ENCODE measurements around the gene KDM2B.

KDM2B gene

DNA sequence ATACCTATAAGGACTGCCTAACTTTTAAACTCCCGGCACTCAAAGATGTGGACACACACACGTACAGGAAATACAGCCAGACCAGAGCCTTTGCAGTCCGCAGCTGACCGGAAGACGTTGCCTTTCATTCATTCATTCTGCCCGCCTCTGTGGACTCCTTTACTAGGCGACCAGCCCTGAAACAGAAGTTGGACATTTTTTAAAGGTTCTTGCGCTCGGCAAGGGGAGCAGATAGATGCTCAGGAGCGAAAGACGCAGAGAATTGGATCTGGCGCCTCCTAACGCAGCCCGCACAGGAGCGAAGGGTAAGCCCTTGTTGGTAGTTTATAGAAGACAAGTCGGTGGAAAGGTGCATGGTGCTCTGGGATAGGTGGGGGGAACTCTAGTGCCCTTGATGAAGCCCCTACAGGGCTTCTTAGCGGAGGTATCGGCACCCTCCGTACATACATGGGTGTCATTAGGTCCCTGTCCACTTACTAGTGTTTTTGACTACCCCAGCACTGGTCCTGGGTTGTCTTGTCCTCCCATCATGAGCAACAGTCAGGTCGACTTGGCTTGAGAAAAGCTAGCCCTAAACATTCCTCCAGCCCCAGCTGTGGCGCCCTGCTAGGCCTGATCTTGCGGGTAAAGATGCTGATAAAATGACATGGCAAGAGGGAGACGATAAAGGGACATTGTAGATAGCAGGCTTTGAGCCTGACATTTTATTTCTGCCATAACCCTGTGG lies at the start of gene KDM2B:
Gene KDM2B (minus strand): TSS at position 65 of the 727 bp plus-strand sequence. CDS start 112 bp downstream, outside the sequence.
- H3K4me3 ChIP-seq (ENCODE audit: low read depth, low read length) = peak within 1 kb of the TSS; percentile 38
- in situ Hi-C loops (cut with HindIII; ENCODE audit: low sequenced_read_pairs) = no loop called here
- TF ChIP-seq, protein P1, sequence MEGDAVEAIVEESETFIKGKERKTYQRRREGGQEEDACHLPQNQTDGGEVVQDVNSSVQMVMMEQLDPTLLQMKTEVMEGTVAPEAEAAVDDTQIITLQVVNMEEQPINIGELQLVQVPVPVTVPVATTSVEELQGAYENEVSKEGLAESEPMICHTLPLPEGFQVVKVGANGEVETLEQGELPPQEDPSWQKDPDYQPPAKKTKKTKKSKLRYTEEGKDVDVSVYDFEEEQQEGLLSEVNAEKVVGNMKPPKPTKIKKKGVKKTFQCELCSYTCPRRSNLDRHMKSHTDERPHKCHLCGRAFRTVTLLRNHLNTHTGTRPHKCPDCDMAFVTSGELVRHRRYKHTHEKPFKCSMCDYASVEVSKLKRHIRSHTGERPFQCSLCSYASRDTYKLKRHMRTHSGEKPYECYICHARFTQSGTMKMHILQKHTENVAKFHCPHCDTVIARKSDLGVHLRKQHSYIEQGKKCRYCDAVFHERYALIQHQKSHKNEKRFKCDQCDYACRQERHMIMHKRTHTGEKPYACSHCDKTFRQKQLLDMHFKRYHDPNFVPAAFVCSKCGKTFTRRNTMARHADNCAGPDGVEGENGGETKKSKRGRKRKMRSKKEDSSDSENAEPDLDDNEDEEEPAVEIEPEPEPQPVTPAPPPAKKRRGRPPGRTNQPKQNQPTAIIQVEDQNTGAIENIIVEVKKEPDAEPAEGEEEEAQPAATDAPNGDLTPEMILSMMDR (IDR thresholded peaks at IDR 0.05; ENCODE audit: low read depth, low read length, missing control alignments) = no peak
- no peak for DNase-seq (ENCODE audit: low read depth)

DNA sequence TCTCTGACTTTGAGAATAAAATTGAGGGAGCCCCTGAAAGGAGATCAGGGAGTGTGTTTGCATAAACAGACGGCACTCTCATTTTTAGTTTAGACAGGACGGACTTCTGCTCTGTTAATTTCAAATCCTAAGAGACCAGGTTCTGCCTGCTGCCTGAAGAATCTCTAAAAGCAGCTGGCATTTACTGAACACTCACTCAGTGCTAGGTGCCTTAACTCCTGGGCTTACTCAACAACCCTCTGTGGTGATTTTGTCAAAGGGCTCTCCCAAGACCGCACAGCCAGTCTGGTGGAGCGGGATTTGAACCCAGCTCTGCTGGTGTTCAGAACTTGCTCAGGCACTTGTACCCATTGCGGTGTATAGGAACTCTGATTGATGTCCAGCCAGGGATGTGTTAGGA lies 47.7 kb upstream of the KDM2B start:
- H3K4me3 ChIP-seq (ENCODE audit: low read depth, low read length) = no peak overlapping the region
- TF ChIP-seq, protein P1 (IDR thresholded peaks at IDR 0.05; ENCODE audit: low read depth, low read length, missing control alignments) = no peak
- DNase-seq (ENCODE audit: low read depth) = no peak

DNA sequence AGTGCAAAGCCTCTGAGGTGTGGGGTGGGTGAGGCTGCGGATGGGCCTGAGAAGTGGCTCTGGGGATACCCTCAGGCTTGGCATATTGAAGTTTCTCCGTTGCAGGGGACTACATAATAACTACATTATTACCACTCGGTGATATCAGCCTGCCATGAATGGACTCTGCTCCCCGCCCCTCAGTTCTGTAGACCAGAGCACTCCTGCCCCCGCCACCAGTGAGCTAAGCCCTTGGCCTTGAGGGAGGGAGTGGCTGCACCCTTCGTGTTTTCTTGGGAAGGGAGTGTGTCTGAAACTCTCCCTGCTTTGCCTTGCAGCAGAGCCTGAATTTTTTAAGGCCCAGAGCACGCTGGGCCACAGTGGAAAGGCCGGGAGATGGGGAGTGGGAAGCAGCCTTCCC lies 47.2 kb upstream of the KDM2B start:
- TF ChIP-seq, protein P1 (IDR thresholded peaks at IDR 0.05; ENCODE audit: low read depth, low read length, missing control alignments) = no peak
- in situ Hi-C loops (cut with HindIII; ENCODE audit: low sequenced_read_pairs) = no loop called here
- no peak for DNase-seq (ENCODE audit: low read depth)
- peak overlapping the region; percentile 61 for H3K4me3 ChIP-seq (ENCODE audit: low read depth, low read length)

More for the DNA sequence above, 47.7 kb upstream of the KDM2B start:
- in situ Hi-C loops (cut with HindIII; ENCODE audit: low sequenced_read_pairs) = no loop called here

DNA sequence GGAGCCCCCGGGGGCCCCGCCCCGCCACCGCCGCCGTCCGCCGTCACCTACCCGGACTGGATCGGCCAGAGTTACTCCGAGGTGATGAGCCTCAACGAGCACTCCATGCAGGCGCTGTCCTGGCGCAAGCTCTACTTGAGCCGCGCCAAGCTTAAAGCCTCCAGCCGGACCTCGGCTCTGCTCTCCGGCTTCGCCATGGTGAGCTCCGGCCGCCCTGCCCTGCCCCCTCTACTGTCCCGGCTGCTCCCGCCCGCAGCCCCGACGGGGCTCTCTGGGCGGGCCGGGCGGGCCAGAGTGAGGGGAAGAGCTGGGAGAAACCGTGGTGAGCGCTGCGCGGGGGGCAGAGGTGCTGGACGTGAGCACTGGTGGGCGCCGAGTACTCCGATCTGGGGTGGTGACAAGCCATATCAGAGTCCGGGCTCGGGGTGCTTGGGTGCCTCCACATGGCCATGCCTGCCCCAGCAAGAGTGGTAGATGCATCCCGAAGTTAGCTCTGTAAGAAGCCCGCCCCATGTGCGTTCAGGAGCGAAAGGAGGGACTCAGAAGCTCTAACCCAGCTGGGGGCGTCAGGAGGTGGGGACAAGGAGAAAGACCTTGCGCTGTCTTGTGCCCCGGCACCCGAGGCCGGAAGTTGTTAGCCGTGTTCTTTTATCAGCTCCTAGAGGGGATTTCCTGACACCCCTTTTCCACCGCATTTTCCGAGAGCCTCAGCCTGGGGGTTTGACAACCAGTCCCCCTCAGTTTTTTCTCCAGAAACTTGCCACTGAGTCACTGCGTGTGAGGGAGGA lies 46.2 kb upstream of the KDM2B start:
- TF ChIP-seq, protein P1 (IDR thresholded peaks at IDR 0.05; ENCODE audit: low read depth, low read length, missing control alignments) = peak; percentile 28
- in situ Hi-C loops (cut with HindIII; ENCODE audit: low sequenced_read_pairs) = no loop called here
- DNase-seq (ENCODE audit: low read depth) = peak; percentile 28
- H3K4me3 ChIP-seq (ENCODE audit: low read depth, low read length) = peak overlapping the region; percentile 61

DNA sequence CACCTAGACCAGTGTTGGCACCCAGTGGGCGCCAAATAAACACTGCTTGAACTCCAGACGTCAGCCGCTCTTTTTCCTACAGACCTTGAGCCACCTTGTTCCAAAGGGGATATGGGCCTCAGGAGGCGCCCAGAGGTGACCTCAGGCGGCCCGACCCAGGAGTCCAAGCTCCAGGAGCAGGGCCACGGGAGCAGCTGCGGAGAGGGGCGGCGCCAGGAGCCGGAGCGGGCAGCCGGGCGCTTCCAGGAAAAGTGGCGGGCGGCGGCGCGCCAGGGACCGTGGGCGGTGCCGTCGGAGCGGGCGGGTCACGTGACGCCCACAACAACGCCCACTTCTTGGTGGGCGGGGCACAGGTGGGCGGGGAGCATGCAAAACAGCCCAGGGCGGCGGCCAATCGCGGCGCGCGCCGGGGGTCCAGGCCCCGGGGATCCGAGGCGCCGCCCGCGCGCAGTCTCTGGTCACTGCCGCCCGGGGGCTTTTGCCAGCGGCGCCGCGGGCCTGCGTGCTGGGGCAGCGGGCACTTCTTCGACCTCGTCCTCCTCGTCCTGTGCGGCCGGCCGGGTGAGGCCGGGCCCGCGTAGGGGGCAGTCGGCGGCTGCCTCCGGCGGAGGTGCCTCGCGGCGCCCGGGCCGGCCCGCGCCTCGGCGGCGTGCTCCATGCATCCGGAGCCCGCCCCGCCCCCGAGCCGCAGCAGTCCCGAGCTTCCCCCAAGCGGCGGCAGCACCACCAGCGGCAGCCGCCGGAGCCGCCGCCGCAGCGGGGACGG lies 45.4 kb upstream of the KDM2B start, which contains the start of gene ORAI1:
Gene ORAI1 (plus strand): TSS at position 444 of the 766 bp plus-strand sequence.
- in situ Hi-C loops (cut with HindIII; ENCODE audit: low sequenced_read_pairs) = no loop called here
- peak within 1 kb of the TSS; percentile 61 for H3K4me3 ChIP-seq (ENCODE audit: low read depth, low read length)
- DNase-seq (ENCODE audit: low read depth) = peak; percentile 70
- TF ChIP-seq, protein P1 (IDR thresholded peaks at IDR 0.05; ENCODE audit: low read depth, low read length, missing control alignments) = no peak

DNA sequence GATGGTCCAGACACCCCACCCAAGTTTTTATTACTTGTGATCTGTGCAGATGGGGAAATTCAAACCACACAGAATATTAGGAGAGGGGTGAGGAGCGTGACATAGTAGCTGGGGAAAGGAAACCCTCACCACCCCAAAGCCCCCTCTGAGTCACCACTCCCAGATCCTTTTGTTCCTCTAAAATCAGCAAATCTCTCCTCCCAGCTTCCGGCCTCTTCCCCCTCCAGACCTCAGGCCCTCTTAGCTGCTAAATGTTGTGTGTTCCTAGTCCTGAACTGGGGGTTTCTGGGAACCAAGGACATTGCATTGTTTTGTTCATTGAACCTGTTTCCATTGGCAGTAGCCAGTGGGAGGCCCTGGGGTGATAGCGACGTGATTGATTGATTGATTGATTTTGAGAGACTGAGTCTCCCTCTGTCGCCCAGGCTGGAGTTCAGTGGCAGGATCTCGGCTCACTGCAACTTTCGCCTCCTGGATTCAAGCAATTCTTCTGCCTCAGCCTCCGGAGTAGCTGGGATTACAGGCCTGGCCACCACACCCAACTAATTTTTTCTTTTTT lies 39.6 kb upstream of the KDM2B start:
- in situ Hi-C loops (cut with HindIII; ENCODE audit: low sequenced_read_pairs) = no loop called here
- no peak for DNase-seq (ENCODE audit: low read depth)
- no peak overlapping the region for H3K4me3 ChIP-seq (ENCODE audit: low read depth, low read length)
- TF ChIP-seq, protein P1 (IDR thresholded peaks at IDR 0.05; ENCODE audit: low read depth, low read length, missing control alignments) = no peak
